ENCODE data around the gene ZNF18. TPM values are rescaled to one million over a fixed set of nuclear protein-coding genes. Genes with fewer than 3 reads are reported as not detected.
A peak's percentile ranks its signal among the peaks of the same experiment; 100 is the strongest.

ZNF18 gene, protein sequence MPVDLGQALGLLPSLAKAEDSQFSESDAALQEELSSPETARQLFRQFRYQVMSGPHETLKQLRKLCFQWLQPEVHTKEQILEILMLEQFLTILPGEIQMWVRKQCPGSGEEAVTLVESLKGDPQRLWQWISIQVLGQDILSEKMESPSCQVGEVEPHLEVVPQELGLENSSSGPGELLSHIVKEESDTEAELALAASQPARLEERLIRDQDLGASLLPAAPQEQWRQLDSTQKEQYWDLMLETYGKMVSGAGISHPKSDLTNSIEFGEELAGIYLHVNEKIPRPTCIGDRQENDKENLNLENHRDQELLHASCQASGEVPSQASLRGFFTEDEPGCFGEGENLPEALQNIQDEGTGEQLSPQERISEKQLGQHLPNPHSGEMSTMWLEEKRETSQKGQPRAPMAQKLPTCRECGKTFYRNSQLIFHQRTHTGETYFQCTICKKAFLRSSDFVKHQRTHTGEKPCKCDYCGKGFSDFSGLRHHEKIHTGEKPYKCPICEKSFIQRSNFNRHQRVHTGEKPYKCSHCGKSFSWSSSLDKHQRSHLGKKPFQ
- 17.2 TPM for total RNA-seq

DNA sequence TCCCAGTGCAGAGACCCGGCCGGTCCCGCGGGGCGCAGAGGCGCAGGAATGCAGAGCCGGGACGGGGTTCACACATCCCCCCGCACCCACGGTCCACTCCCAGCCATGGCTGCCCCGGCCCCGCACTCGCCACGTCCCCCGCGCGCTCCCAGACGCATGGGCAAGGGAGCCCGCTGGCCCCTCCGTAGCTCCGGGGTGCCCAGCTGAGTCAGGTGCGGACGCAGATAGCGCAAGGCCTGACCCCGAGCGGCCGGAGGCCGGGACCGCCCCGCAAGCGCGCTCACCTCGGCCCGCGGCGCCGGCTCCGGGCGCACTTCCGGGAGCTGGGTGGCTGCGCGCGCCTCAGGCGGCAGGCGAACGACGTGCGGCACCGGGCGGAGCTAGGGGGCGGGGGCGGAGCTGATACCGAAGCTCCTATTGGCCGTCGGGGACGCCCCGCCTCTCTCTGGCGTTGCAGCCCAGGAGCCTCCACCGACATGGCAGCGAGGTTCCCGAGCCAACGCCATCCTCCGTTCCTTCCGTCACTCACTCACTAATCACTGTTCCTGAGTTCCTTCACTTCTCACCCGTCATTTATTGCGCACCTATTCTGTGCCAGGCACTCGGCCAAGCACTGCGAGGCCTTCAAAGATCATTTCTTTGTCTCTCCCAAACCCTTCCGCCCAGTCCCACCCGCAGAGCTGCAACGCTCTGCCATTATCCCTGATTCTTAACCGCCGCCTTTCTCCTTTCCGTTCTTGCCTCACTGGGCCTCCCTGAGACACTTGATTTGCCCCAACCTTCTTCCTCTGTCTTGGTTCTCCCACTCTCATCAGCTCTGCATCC lies at the start of gene ZNF18:
Gene ZNF18 (minus strand): TSS at position 329 of the 825 bp plus-strand sequence. CDS start 4,646 bp downstream, outside the sequence.
- H3K36me3 ChIP-seq (ENCODE audit: control insufficient read depth in 3 of 3, insufficient read depth in 3 of 3, low read length in 3 of 3): peaks cover 1 to 4% (median 3%) of the 10 kb centered on the region in 3 donors
- H3K27ac ChIP-seq (ENCODE audit: low read depth, low read length): peak within 1 kb of the TSS; percentile 93
- H3K4me1 ChIP-seq (ENCODE audit: control insufficient read depth in 3 of 3, insufficient read depth in 3 of 3, low read length in 3 of 3): peaks cover 3 to 14% (median 3%) of the 10 kb centered on the region in 3 donors
- H3K9ac ChIP-seq (ENCODE audit: low read depth in 1 of 3, low read length in 3 of 3): peak within 1 kb of the TSS; percentile 92 to 98 (median 94)
- H3K27me3 ChIP-seq (ENCODE audit: control insufficient read depth in 3 of 3, insufficient read depth in 3 of 3, low read length in 3 of 3): no peaks in the 10 kb centered on the region
- no peaks in the 10 kb centered on the region for H3K9me3 ChIP-seq (ENCODE audit: control insufficient read depth in 3 of 3, low read length in 3 of 3)
- H3K4me3 ChIP-seq (ENCODE audit: low read length in 3 of 3): peak within 1 kb of the TSS; percentile 96 to 98 (median 98)

DNA sequence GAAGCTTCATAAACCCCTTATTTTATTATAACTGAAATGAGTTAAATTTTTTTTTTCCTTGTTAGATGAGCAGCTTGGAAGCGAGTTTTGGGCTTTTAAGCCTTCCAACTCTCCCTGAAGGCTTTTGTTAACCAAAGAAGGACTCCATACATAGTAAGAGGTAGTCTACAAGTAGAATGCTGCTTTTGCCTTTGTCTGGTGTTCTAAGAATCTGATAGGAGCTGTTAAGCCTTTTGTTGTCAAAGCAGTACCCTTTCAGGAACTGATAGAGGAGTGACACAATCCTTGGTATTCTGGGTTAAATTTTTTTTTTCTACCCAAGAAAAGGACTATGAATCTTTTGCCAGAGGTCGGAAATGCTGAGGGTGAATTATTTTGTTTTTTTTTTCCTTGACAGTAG lies 49.5 kb upstream of the ZNF18 start:
- Histone ChIP-seq H3K4me1 (ENCODE audit: control insufficient read depth in 3 of 3, insufficient read depth in 3 of 3, low read length in 3 of 3) (peaks cover 4 to 11% (median 9%) of the 10 kb centered on the region in 3 donors), H3K27me3 (ENCODE audit: control insufficient read depth in 3 of 3, insufficient read depth in 3 of 3, low read length in 3 of 3) (no peaks in the 10 kb centered on the region), H3K27ac (ENCODE audit: low read depth, low read length) (no peak overlapping the region), H3K4me3 (ENCODE audit: low read length in 3 of 3) (no peak overlapping the region), H3K36me3 (ENCODE audit: control insufficient read depth in 3 of 3, insufficient read depth in 3 of 3, low read length in 3 of 3) (no peaks in the 10 kb centered on the region), H3K9ac (ENCODE audit: low read depth in 1 of 3, low read length in 3 of 3) (no peak overlapping the region), H3K9me3 (ENCODE audit: control insufficient read depth in 3 of 3, low read length in 3 of 3) (no peaks in the 10 kb centered on the region)

DNA sequence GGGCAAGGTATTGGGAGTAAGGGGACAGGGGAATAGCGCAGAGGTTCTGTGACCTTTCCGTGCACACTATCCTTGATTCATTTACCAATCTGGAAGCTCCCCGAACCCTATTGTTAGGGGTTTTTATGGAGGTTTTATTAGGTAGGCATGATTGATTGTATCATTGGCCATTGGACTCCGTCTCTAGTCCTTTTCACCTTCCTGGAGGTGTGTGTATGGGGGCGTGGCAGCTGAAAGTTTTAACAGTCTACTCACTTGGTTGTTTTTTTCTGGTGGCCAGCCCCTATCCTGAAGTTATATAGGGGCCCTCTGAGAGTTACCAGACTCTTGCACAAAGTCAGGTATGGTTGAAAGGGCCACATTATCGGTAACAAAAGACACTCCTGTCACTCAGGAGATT lies 46.4 kb upstream of the ZNF18 start:
- Histone ChIP-seq H3K36me3 (ENCODE audit: control insufficient read depth in 3 of 3, insufficient read depth in 3 of 3, low read length in 3 of 3) (no peaks in the 10 kb centered on the region), H3K9ac (ENCODE audit: low read depth in 1 of 3, low read length in 3 of 3) (no peak overlapping the region), H3K4me1 (ENCODE audit: control insufficient read depth in 3 of 3, insufficient read depth in 3 of 3, low read length in 3 of 3) (peaks cover 0 to 13% (median 9%) of the 10 kb centered on the region in 3 donors), H3K4me3 (ENCODE audit: low read length in 3 of 3) (no peak overlapping the region), H3K9me3 (ENCODE audit: control insufficient read depth in 3 of 3, low read length in 3 of 3) (no peaks in the 10 kb centered on the region), H3K27ac (ENCODE audit: low read depth, low read length) (no peak overlapping the region), H3K27me3 (ENCODE audit: control insufficient read depth in 3 of 3, insufficient read depth in 3 of 3, low read length in 3 of 3) (no peaks in the 10 kb centered on the region)

DNA sequence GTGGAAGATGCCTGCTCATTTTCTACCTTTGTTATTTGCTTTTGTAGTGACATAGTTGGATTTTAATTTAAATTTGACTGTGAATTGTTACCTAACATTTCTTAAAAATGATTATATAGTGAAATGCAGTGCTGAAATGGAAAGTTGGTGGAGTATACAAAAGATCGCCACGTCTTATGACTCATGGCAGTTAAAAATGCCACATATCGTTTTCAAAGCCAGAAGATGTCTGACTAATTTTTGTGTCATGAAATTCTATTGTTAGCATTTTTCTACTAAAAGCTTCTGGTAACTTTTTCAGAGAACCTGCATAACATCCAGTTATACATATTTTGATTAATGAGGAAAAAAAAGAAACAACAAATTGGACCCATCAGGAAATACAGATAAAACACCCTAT lies 44.0 kb upstream of the ZNF18 start:
- Histone ChIP-seq H3K27ac (ENCODE audit: low read depth, low read length) (no peak overlapping the region), H3K9ac (ENCODE audit: low read depth in 1 of 3, low read length in 3 of 3) (no peak overlapping the region), H3K4me1 (ENCODE audit: control insufficient read depth in 3 of 3, insufficient read depth in 3 of 3, low read length in 3 of 3) (peaks cover 0 to 9% (median 7%) of the 10 kb centered on the region in 3 donors), H3K9me3 (ENCODE audit: control insufficient read depth in 3 of 3, low read length in 3 of 3) (no peaks in the 10 kb centered on the region), H3K27me3 (ENCODE audit: control insufficient read depth in 3 of 3, insufficient read depth in 3 of 3, low read length in 3 of 3) (no peaks in the 10 kb centered on the region), H3K4me3 (ENCODE audit: low read length in 3 of 3) (no peak overlapping the region), H3K36me3 (ENCODE audit: control insufficient read depth in 3 of 3, insufficient read depth in 3 of 3, low read length in 3 of 3) (no peaks in the 10 kb centered on the region)

DNA sequence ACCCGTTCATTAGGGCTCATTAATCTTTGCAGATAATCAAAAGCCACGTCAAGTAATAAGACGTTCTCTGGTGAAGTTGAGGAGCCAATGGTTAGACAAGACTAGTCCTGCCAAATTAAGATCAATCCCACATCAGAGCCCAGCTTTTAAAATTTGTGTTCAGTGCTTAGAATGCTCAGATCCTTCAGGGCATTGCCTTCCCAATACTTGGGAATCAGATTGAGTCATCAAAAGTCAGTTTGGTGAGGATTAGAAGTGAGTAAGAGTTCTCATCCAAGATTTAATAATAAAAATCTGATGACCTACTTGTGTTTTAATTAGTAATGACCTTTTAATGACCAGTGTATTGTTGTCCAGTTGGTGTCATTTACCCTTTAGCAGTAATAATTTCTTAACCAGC lies 43.2 kb upstream of the ZNF18 start:
- H3K4me3 ChIP-seq (ENCODE audit: low read length in 3 of 3): no peak overlapping the region
- no peaks in the 10 kb centered on the region for H3K36me3 ChIP-seq (ENCODE audit: control insufficient read depth in 3 of 3, insufficient read depth in 3 of 3, low read length in 3 of 3)
- no peak overlapping the region for H3K27ac ChIP-seq (ENCODE audit: low read depth, low read length)
- no peak overlapping the region for H3K9ac ChIP-seq (ENCODE audit: low read depth in 1 of 3, low read length in 3 of 3)
- no peaks in the 10 kb centered on the region for H3K27me3 ChIP-seq (ENCODE audit: control insufficient read depth in 3 of 3, insufficient read depth in 3 of 3, low read length in 3 of 3)
- peaks cover 0 to 7% (median 2%) of the 10 kb centered on the region in 3 donors for H3K4me1 ChIP-seq (ENCODE audit: control insufficient read depth in 3 of 3, insufficient read depth in 3 of 3, low read length in 3 of 3)
- H3K9me3 ChIP-seq (ENCODE audit: control insufficient read depth in 3 of 3, low read length in 3 of 3): no peaks in the 10 kb centered on the region

GRCh38 chr17:12037970-12038369 lies 40.7 kb upstream of the ZNF18 start:
- no peak overlapping the region for H3K27ac ChIP-seq (ENCODE audit: low read depth, low read length)
- no peaks in the 10 kb centered on the region for H3K36me3 ChIP-seq (ENCODE audit: control insufficient read depth in 3 of 3, insufficient read depth in 3 of 3, low read length in 3 of 3)
- no peak overlapping the region for H3K9ac ChIP-seq (ENCODE audit: low read depth in 1 of 3, low read length in 3 of 3)

DNA sequence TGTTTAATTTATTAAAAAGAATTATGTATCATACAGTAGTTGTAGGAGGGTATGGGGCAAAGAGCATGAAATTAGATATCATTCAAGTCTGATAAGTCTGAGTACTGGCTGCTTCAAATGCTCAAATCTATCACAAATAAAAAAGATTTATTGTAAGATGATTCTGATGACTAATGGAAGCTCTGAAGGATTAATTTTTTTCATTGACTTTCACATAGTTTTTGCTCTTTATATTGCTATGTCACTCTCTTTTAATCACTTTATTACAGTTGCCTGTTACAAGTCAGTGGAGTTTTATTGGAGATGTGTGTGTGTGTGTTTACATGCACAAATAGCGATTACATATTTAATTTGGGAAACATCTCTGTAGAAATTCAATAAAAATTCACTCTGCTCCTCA lies 38.4 kb upstream of the ZNF18 start:
- Histone ChIP-seq H3K36me3 (ENCODE audit: control insufficient read depth in 3 of 3, insufficient read depth in 3 of 3, low read length in 3 of 3) (no peaks in the 10 kb centered on the region), H3K27ac (ENCODE audit: low read depth, low read length) (no peak overlapping the region), H3K4me1 (ENCODE audit: control insufficient read depth in 3 of 3, insufficient read depth in 3 of 3, low read length in 3 of 3) (peaks cover 0 to 3% (median 0%) of the 10 kb centered on the region in 3 donors), H3K9ac (ENCODE audit: low read depth in 1 of 3, low read length in 3 of 3) (no peak overlapping the region), H3K9me3 (ENCODE audit: control insufficient read depth in 3 of 3, low read length in 3 of 3) (no peaks in the 10 kb centered on the region), H3K27me3 (ENCODE audit: control insufficient read depth in 3 of 3, insufficient read depth in 3 of 3, low read length in 3 of 3) (no peaks in the 10 kb centered on the region), H3K4me3 (ENCODE audit: low read length in 3 of 3) (no peak overlapping the region)

More at GRCh38 chr17:12037970-12038369, 40.7 kb upstream of the ZNF18 start:
- Histone ChIP-seq H3K4me1 (ENCODE audit: control insufficient read depth in 3 of 3, insufficient read depth in 3 of 3, low read length in 3 of 3) (peaks cover 0 to 3% (median 0%) of the 10 kb centered on the region in 3 donors), H3K4me3 (ENCODE audit: low read length in 3 of 3) (no peak overlapping the region), H3K27me3 (ENCODE audit: control insufficient read depth in 3 of 3, insufficient read depth in 3 of 3, low read length in 3 of 3) (no peaks in the 10 kb centered on the region), H3K9me3 (ENCODE audit: control insufficient read depth in 3 of 3, low read length in 3 of 3) (no peaks in the 10 kb centered on the region)

DNA sequence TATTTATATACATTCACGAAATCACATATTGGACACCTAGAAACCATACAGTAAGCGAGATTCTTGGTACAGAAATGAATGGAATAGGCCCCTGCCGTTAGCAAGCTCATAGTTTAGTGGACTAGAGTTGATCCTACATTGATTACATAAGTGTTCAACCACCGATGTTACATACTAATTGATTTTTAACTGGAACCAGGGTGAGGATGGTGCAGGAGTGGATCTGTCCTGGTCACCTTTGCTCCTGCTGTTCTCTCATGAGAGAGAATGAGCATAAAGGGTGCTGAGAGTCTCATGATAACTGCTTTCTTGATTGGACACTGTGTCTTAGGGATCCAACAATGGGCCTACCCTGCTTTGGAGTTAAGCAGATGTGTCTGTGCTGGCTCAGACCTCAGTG lies 37.3 kb upstream of the ZNF18 start:
- H3K9me3 ChIP-seq (ENCODE audit: control insufficient read depth in 3 of 3, low read length in 3 of 3): no peaks in the 10 kb centered on the region
- H3K27ac ChIP-seq (ENCODE audit: low read depth, low read length): no peak overlapping the region
- H3K9ac ChIP-seq (ENCODE audit: low read depth in 1 of 3, low read length in 3 of 3): no peak overlapping the region
- H3K4me1 ChIP-seq (ENCODE audit: control insufficient read depth in 3 of 3, insufficient read depth in 3 of 3, low read length in 3 of 3): no peaks in the 10 kb centered on the region
- no peaks in the 10 kb centered on the region for H3K36me3 ChIP-seq (ENCODE audit: control insufficient read depth in 3 of 3, insufficient read depth in 3 of 3, low read length in 3 of 3)
- no peaks in the 10 kb centered on the region for H3K27me3 ChIP-seq (ENCODE audit: control insufficient read depth in 3 of 3, insufficient read depth in 3 of 3, low read length in 3 of 3)
- H3K4me3 ChIP-seq (ENCODE audit: low read length in 3 of 3): no peak overlapping the region

DNA sequence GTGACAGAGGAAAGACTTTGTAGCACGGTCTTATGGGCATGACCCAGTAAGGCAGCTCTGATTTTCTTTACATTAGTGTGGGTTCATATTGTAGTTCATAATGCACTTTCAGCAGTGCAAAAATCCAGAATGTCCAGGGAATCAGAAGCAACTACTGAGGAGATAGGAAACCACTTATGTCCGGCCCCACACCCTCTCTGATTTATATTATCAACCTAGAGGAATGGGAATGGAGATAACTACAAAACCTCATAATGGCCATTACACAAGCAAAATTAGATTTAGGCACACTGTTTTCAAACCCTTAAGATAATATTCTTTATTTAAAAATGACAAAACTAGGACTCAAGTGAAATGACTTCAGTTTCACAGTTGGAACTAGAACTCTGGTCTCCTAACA lies 31.3 kb upstream of the ZNF18 start:
- Histone ChIP-seq H3K9ac (ENCODE audit: low read depth in 1 of 3, low read length in 3 of 3) (no peak overlapping the region), H3K27me3 (ENCODE audit: control insufficient read depth in 3 of 3, insufficient read depth in 3 of 3, low read length in 3 of 3) (no peaks in the 10 kb centered on the region), H3K4me3 (ENCODE audit: low read length in 3 of 3) (no peak overlapping the region), H3K4me1 (ENCODE audit: control insufficient read depth in 3 of 3, insufficient read depth in 3 of 3, low read length in 3 of 3) (peaks cover 0 to 2% (median 0%) of the 10 kb centered on the region in 3 donors), H3K9me3 (ENCODE audit: control insufficient read depth in 3 of 3, low read length in 3 of 3) (no peaks in the 10 kb centered on the region), H3K36me3 (ENCODE audit: control insufficient read depth in 3 of 3, insufficient read depth in 3 of 3, low read length in 3 of 3) (no peaks in the 10 kb centered on the region), H3K27ac (ENCODE audit: low read depth, low read length) (no peak overlapping the region)
